HAP-1 (cell line): ENCODE data around the gene SGSH.
A peak's percentile ranks its signal among the peaks of the same experiment; 100 is the strongest.
"Not testable (repeated sequence)": the region's sequence is repeated elsewhere in the genome, so short reads cannot be mapped to it uniquely, and the experiment has no call there.

ENCODE experiments used
- DNase-seq, 2 experiments: peaks; one replicate each; pipeline ENCODE4 v3.0.0-alpha.2; 2016 to 2020; ENCODE audit warnings: low spot score in 2 of 2
- H3K27me3 ChIP-seq: fragments of 250-450 bp; sonication (Bioruptor Pico); 2 replicates; pipeline ENCODE4 v1.5.1; 2020; ENCODE audit warnings: low read depth, mild to moderate bottlenecking, moderate library complexity
- H3K36me3 ChIP-seq: fragments of 250-450 bp; sonication (Bioruptor Pico); replicated peaks from 2 replicates; pipeline ENCODE4 v1.5.1; 2020; ENCODE audit warnings: mild to moderate bottlenecking
- H3K4me1 ChIP-seq: fragments of 250-450 bp; sonication (Bioruptor Pico); 2 replicates; pipeline ENCODE4 v1.5.1; 2020; ENCODE audit warnings: mild to moderate bottlenecking
- H3K4me3 ChIP-seq: fragments of 250-450 bp; sonication (Bioruptor Pico); 2 replicates; pipeline ENCODE4 v1.5.1; 2020; ENCODE audit warnings: mild to moderate bottlenecking, moderate library complexity
- H3K9me3 ChIP-seq: fragments of 250-450 bp; sonication (Bioruptor Pico); 2 replicates; pipeline ENCODE4 v1.5.1; 2020; ENCODE audit warnings: mild to moderate bottlenecking, moderate library complexity
- in situ Hi-C: fragments of 300-500 bp; cut with MboI; formaldehyde crosslinking; loops from 3 replicates; pipeline ENCODE4 v1.14.3; 2020; ENCODE audit warnings: low sequenced_read_pairs, inconsistent platforms, mixed read lengths

Gene SGSH

DNA sequence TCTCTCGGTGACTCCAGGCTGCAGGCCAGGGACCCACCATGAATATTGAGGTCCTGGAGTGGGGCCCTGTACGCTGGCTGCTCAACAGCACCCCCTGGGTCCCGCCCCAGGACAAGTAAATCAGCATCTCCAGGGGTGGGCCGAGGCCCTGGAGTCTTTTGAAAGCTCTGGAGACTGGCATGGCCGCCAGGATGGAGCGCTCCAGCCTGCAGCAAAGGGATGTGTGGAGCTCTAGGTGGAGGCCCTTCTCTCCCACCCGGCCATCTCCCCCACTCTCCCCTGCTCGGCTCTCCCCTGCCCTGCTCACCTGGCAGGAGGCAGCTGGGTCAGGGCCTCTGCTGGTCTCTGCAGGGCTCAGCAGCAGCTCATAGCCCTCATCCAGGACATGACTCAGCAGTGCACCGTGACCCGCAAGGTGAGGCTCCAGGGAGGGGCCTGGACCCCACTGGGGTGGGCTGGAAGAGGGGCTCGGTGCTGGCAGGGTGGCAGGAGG is 16.6 kb downstream of the SGSH start:
- no peaks in the 10 kb centered on the region for H3K27me3 ChIP-seq
- no peak overlapping the region for H3K4me3 ChIP-seq
- peaks cover 4% of the 10 kb centered on the region for H3K36me3 ChIP-seq
- no peaks in the 10 kb centered on the region for H3K9me3 ChIP-seq
- in situ Hi-C loops, result no loop called here
- DNase-seq, result no peak
- no peaks in the 10 kb centered on the region for H3K4me1 ChIP-seq

DNA sequence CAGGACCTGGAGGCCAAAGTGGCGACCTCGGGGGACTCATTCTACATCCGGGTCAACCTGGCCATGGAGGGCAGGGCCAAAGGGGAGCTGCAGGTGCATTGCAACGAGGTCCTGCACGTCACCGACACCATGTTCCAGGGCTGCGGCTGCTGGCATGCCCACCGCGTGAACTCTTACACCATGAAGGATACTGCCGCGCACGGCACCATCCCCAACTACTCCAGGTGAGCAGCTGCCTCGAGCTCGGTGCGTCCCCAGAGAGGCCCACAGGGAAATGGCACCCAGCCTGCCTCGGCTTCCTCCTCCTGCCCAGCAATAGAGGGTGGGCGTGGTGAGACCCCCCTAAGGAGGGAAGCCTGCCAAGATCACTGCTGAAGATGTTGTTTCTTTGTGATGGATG is 17.9 kb downstream of the SGSH start:
- in situ Hi-C loops, result no loop called here
- no peaks in the 10 kb centered on the region for H3K27me3 ChIP-seq
- no peak for DNase-seq
- no peaks in the 10 kb centered on the region for H3K9me3 ChIP-seq
- no peaks in the 10 kb centered on the region for H3K36me3 ChIP-seq
- H3K4me1 ChIP-seq, result no peaks in the 10 kb centered on the region
- no peak overlapping the region for H3K4me3 ChIP-seq

DNA sequence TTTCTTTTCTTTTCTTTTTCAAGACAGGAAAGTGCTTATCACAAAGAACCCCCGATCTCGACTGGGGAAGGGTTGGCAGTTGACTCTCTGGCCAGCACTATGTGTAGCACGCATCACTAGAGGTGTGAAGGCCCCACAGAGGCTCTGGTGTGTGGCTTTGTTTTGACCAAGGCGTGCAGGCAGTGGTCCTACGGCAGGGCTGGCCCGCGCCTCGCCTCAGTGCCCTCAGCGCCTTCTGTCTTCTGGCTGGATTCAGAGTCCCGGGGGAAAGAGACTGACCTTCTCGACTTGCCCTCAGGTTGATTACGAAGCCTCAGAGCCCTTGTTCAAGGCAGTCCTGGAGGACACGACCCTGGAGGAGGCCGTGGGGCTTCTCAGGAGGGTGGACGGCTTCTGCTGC is 18.7 kb downstream of the SGSH start:
- DNase-seq, result no peak
- Histone ChIP-seq H3K36me3 (no peaks in the 10 kb centered on the region), H3K4me1 (no peaks in the 10 kb centered on the region), H3K4me3 (no peak overlapping the region), H3K27me3 (no peaks in the 10 kb centered on the region), H3K9me3 (no peaks in the 10 kb centered on the region)
- in situ Hi-C loops, result no loop called here

DNA sequence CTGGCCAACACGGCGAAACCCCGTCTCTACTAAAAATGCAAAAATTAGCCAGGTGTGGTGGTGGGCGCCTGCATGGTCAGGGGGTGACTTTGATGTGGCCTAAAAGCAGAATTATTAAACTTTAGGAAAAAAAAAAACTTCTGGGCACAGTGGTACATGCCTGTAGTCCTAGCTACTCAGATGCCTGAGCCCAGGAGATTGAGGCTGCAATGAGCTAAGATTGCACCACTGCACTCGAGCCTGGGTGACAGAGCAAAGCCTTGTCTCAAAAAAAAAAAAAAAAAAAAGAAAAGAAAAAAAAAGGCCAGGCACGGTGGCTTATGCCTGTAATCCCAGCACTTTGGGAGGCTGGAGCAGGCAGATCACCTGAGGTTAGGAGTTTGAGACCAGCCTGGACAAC is 20.8 kb downstream of the SGSH start:
- H3K4me3 ChIP-seq, H3K36me3 ChIP-seq, DNase-seq, H3K27me3 ChIP-seq, H3K9me3 ChIP-seq, in situ Hi-C loops, H3K4me1 ChIP-seq: not testable (repeated sequence)

DNA sequence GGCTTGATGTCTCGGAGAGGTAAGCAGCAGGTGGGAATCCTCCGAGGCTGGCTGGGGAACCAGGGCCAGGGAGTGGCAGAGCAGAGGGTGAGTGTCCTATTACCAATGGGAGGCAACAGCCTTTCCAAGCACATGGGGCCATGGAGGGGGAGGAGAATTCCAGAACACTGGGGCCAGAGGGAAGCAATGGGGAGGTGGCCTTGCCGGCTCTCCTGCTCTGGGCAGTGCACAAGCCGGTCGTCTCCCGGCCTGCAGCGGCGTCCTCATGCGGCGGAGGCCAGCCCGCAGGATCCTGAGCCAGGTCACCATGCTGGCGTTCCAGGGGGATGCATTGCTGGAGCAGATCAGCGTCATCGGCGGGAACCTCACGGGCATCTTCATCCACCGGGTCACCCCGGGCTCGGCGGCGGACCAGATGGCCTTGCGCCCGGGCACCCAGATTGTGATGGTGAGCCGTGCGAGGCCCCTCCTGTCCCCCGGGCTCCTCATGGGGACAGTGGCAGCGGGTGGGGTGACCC is 21.9 kb downstream of the SGSH start:
- Histone ChIP-seq H3K9me3 (no peaks in the 10 kb centered on the region), H3K27me3 (no peaks in the 10 kb centered on the region), H3K36me3 (no peaks in the 10 kb centered on the region), H3K4me3 (no peak overlapping the region), H3K4me1 (no peaks in the 10 kb centered on the region)
- no peak for DNase-seq
- in situ Hi-C loops, result no loop called here

DNA sequence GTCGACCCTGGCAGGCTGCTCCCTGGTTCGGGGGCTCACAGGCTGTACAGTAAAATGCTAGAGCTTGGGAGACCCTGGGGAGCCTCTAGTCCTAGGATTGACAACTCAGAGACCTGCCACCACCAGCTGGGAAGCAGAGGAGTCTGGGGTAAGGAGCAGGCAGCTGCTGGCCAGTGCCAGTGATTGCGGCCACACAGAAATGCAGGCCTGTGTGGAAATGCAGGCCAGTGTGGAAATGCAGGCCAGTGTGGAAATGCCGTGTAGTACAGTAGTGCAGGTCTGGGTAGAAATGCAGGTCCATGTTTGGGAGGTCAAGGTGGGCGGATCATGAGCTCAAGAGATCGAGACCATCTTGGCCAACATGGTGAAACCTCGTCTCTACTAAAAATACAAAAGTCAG is 23.5 kb downstream of the SGSH start:
- Histone ChIP-seq H3K9me3 (no peaks in the 10 kb centered on the region), H3K36me3 (no peaks in the 10 kb centered on the region), H3K27me3 (no peaks in the 10 kb centered on the region), H3K4me3 (no peak overlapping the region), H3K4me1 (no peaks in the 10 kb centered on the region)
- no peak for DNase-seq
- in situ Hi-C loops, result no loop called here

DNA sequence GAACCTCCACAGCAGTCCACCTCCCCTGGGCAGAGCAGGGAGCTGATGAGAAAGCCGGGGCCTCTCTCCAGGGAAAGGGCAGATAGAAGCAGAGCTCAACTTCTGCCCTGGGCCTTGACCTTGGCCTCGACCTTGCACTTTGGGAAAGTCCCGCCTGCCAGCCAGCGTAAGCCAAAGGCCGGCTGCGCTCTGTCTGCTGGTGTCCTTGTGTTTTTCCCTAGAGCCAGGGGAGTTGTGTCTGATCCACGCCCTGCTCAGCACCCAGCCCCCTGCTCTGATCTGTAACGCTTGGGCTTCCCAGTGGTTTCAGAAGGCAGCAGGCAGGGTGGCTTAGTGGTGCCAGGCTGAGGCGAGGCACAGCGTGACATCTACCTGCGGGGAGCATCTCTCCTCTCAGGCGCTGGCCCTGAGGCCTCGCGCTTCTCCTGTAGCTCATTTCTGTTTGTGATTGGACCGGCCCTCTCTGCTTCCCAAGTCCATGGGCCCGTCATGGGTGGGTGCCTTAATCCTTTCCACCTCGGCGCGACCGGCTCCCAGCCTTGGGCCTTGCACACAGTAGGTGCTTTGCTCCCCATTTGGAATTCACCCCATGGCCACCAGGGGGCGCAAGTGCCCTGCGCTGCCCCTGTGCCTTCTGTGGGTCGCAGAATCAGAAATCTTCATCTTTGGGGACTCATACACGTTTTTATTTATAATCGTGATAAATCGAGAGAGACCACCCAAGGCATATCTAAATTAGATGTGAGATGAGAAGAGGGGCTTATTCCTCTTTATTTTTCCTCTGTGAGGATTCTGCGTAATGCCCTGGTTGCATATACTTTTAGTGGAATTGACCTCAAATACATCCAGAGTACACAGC is 24.2 kb downstream of the SGSH start:
- DNase-seq, result peak in 1 of 2 experiments; percentile 45
- H3K36me3 ChIP-seq, result no peaks in the 10 kb centered on the region
- no peaks in the 10 kb centered on the region for H3K27me3 ChIP-seq
- in situ Hi-C loops, result no loop called here
- H3K9me3 ChIP-seq, result no peaks in the 10 kb centered on the region
- no peaks in the 10 kb centered on the region for H3K4me1 ChIP-seq
- H3K4me3 ChIP-seq, result no peak overlapping the region

DNA sequence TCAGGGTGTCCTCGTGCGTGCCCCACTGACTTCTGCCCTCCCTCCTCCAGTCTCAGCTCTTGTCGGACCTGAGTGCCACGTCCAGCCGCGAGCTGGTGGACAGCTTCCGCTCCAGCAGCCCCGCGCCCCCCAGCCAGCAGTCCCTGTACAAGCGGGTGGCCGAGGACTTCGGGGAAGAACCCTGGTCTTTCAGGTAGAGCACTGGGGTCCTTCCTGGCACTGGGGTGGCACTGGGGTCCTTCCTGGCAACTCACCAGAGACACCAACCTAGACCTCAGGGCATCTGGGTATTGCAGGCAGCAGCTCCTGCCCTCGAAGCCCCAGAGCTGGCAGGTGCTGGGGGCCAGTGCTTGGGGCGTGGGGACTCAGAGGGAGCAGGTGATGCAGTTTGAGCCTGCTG is 25.0 kb downstream of the SGSH start:
- H3K27me3 ChIP-seq, result no peaks in the 10 kb centered on the region
- H3K4me3 ChIP-seq, result no peak overlapping the region
- no peaks in the 10 kb centered on the region for H3K9me3 ChIP-seq
- H3K4me1 ChIP-seq, result no peaks in the 10 kb centered on the region
- no peaks in the 10 kb centered on the region for H3K36me3 ChIP-seq
- in situ Hi-C loops, result no loop called here
- DNase-seq, result no peak

DNA sequence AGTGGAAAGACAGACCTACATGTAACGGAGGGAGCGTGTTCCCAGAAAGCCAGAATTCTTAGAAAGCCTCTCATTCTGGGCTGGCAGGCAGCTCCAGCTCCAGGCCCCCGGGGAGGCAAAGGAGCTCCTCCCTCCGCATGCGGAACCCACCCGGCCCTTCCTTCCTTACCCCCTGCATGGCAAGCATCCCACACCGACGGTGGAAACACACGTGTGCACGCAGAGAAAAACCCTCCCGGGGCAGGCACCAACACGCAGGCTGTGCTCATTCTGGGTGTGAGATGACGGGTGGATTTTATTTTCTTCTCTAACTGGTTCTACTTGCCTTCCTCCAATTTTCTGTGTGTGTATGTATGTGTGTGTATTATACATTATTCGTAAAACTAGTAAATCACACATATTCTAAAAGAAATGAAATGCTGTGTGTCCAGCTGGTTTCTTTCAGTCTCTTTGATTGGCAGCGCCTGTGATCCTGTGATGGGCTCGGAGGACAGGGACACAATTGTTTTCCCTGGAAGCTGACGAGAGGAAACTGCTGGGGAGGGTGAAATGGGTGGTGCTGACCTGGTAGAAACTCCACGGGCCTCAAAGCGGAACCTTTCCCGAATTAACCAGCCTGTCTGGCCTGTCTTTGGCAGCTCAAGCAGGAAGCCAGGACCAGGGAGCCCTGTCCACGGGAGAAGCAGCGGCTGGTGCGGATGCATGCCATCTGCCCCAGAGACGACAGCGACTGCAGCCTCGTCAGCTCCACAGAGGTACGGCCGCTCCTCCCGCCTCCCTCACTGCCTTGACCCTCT is 28.1 kb downstream of the SGSH start:
- H3K4me3 ChIP-seq, result no peak overlapping the region
- H3K27me3 ChIP-seq, result no peaks in the 10 kb centered on the region
- H3K4me1 ChIP-seq, result no peaks in the 10 kb centered on the region
- H3K9me3 ChIP-seq, result no peaks in the 10 kb centered on the region
- H3K36me3 ChIP-seq, result no peaks in the 10 kb centered on the region
- no peak for DNase-seq
- in situ Hi-C loops, result no loop called here

DNA sequence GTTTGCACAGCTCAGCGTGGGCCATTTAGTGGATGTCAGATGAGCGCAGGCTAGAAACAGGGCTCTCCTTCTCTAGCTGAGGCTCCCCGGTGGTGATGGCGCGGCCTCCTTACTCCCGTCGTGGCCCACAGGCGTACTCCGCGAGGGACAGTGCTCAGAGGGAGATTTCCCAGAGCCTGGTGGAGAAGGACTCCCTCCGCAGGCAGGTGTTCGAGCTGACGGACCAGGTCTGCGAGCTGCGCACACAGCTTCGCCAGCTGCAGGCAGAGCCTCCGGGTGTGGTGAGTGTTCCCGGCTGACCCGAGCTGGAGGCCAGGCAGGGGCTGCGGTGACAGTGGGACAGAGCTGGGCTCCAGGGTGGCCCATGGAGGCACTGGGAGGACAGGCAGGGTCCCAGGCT is 28.9 kb downstream of the SGSH start:
- in situ Hi-C loops, result no loop called here
- no peaks in the 10 kb centered on the region for H3K27me3 ChIP-seq
- no peaks in the 10 kb centered on the region for H3K36me3 ChIP-seq
- no peaks in the 10 kb centered on the region for H3K4me1 ChIP-seq
- H3K4me3 ChIP-seq, result no peak overlapping the region
- no peaks in the 10 kb centered on the region for H3K9me3 ChIP-seq
- no peak for DNase-seq

DNA sequence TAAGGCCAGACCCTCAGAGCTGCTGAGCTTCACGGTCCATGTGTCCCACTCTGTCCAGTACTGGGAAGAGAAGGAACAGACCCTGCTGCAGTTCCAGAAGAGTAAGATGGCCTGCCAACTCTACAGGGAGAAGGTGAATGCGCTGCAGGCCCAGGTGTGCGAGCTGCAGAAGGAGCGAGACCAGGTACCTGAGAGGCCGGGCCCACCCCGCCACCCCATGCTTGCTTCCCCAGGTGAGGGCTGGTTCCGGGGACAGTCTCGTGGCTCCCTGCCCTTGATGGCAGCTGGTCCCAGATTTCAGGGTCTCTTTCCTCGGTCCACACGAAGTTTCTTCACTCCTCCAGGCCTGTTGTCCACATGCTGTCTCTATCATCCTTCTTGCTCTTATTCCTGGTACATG is 29.4 kb downstream of the SGSH start:
- H3K9me3 ChIP-seq, result no peaks in the 10 kb centered on the region
- no peak for DNase-seq
- in situ Hi-C loops, result no loop called here
- H3K36me3 ChIP-seq, result no peaks in the 10 kb centered on the region
- no peaks in the 10 kb centered on the region for H3K4me1 ChIP-seq
- no peak overlapping the region for H3K4me3 ChIP-seq
- no peaks in the 10 kb centered on the region for H3K27me3 ChIP-seq

DNA sequence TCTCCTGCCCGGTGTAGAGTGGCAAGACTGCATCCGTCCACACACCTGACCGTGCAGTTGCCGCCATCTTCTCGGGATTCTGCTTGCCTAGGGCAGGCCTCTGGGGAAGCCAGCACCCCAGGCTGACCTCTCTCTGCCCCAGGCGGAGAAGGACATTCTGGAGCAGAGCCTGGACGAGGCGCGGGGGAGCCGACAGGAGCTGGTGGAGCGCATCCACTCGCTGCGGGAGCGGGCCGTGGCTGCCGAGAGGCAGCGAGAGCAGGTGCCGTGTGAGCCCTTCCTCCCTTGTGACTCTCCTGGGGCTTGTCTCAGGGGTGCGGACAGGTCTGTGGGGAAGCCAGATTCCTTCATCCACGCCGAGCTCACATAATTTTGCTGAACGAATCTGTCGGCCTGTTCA is 30.5 kb downstream of the SGSH start:
- DNase-seq, result no peak
- Histone ChIP-seq H3K27me3 (no peaks in the 10 kb centered on the region), H3K9me3 (no peaks in the 10 kb centered on the region), H3K4me3 (no peak overlapping the region), H3K4me1 (no peaks in the 10 kb centered on the region), H3K36me3 (no peaks in the 10 kb centered on the region)
- in situ Hi-C loops, result no loop called here

DNA sequence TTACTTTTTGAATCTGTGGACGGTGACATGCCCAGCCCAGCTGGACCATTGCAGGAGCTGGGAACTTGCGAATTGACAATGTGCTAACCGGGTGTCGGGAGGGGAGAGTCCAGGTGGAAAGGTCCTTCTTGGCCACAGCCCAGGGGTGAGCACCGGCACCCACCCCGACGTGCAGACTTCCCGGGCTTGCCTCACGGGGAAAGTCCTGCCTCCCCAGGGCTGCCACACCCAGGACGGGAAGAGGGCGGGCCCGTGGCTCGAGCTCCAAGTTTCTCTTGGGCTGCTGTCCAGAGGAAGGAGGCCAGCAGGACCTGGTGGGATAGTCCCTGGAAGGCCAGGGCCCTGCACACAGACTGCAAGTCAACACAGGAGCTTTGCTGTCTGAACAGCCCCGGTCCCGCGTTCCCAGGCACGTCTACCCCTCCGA is 32.6 kb downstream of the SGSH start:
- Histone ChIP-seq H3K27me3 (no peaks in the 10 kb centered on the region), H3K36me3 (no peaks in the 10 kb centered on the region), H3K4me1 (no peaks in the 10 kb centered on the region), H3K9me3 (no peaks in the 10 kb centered on the region), H3K4me3 (no peak overlapping the region)
- no peak for DNase-seq
- in situ Hi-C loops, result no loop called here

DNA sequence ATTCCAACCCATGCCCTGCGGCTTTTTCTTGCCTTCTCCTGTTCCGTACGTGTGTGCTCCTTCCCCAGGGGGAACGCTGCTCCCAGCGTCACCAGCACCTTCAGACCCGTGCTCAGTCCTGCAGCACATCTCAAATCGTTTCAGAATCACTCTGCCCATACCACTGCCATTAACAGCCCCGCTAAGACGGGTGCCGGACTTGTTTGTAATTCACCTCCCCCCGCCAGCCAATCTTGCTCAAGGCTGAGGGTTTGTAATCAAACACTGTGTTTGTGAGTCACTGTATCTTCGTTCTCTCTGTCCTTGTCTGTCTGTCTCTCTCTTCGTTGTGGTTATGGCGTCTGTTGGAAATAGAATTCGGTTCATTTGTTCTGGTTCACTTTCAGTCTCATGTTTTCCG is 33.0 kb downstream of the SGSH start:
- DNase-seq, result no peak
- Histone ChIP-seq H3K4me3 (no peak overlapping the region), H3K4me1 (no peaks in the 10 kb centered on the region), H3K27me3 (no peaks in the 10 kb centered on the region), H3K9me3 (no peaks in the 10 kb centered on the region), H3K36me3 (no peaks in the 10 kb centered on the region)
- in situ Hi-C loops, result no loop called here
